Daoy (cell line): Measurements from ENCODE around the gene OTOG. TPM values are rescaled to one million over a fixed set of nuclear protein-coding genes. Genes with fewer than 3 reads are reported as not detected.

Source experiments
- DNase-seq: peaks from one replicate; pipeline ENCODE4 v3.0.0-alpha.2; 2015; ENCODE audit warnings: low read depth
- total RNA-seq: library from RNA; depleted of rRNA; stranded (reverse); fragments of >200 nt; shearing (Covaris generic); gene quantifications from 2 replicates; pipeline ENCODE4 v1.2.3, GENCODE V29; 2014; rRNA removed

Gene OTOG
- total RNA-seq, 1 experiment from 2014 or later = not detected

DNA sequence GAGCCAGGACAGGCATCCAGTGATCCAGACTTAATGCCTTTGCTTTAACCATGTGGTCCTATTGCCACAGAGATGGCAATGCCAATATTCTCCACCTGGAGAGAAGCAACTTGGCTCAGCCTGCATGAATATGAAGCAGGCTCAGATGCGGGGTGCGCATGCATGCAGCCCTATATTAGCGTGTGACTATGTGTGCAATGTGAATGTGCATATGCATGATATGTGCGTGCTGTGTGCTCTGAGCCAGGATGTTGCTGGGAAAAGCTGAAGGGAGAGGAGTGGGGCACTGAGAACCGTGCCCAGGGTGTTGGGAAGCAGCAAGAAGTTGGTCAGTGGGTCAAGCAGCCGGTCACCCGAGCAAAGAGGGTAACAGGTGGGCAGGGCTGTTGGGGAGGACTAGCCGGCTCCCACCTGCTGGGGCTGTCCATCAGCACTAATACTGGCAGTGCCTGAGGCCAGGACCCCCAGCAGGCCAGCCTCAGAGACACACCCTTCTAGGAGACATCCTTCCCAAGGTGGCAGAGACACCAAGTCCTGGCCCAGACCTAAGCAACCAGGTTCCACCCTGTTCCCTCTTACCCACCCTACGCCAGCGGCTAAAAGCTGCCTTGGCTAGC lies 147.5 kb downstream of the OTOG start:
- DNase-seq = no peak

DNA sequence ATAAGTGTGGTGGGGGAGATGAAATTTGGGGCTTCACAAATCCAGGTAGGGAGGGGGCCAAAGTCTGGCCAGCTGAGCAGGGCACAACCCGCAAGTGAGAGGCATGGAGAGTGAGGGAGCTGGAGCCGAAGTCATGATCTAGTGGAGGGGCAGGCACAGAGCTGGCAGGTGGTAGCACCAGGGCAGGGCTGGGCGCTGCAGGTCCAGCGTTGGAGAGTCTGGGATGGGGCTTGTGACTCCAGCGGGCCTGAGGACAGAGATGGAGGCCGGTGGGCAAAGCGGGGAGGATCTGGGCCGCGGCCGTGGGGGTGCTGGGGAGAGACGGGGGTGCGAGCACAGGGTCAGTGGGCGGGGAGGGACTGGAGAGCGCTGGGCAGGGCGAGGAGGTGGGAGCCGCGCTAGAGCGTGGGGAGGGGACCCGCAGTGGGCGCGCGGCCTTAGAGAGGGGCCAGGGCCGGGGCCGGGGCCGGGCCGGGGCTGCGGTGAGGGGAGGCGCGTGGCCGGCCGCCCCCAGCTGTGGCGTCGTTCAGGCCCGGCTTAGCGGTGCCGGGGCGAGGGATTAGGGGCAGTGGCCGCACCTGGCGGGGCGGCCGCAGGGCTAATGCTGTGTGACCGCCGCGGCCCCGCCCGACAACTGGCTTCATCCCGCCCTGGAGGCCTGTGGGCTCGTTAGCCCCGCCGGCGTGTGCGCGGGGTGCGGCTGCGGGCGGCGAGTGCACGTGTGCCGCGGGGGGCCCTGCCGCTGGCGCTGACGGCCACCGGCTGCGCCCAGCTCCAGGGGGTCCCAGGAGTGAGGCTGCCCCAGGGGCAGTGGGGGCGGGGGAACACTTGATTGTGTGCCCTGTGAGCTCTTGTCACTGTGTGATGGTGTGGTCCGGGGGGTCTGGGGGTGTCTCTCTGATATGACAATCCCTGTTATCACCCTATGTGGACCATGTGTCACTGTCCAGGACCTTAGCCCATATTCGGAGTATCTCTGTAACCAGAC lies 148.7 kb downstream of the OTOG start:
- DNase-seq = no peak

DNA sequence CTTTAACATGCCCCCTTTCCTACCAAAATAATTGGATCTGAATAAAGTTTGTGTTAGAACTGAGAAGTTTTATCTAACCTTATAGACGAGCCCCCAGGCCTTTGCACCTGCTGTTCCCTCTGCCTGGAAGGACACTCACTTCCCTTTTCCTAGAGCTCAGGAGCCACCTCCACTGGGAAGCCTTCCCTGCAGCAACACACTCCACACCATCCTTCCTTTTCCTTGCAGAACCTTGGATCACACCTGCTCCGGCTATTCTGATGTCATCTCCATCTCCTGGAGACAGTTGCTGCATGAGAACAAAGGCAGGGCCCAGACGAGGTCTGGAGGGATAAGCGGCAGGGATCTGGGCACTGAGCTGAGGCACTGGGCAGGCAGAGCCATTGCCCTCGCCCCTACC lies 149.7 kb downstream of the OTOG start:
- DNase-seq = no peak

Other genes starting within 250 kb of the OTOG start
- 0.69 and 1.5 TPM in 2 replicates for gene NCR3LG1, start 195.5 kb upstream of the OTOG start, total RNA-seq
- not detected in 2 replicates for gene KCNJ11, start 158.6 kb upstream of the OTOG start, total RNA-seq
- gene ABCC8, start 70.4 kb upstream of the OTOG start, total RNA-seq = not detected in 2 replicates
- not detected in 2 replicates for gene USH1C, start 2.8 kb upstream of the OTOG start, total RNA-seq
- not detected in 2 replicates for gene MYOD1, start 172.3 kb downstream of the OTOG start, total RNA-seq
- gene KCNC1, start 187.5 kb downstream of the OTOG start, total RNA-seq = 0.23 TPM in 1 of 2 replicates, not detected in the other